OCI-LY1 (cell line): ENCODE data around the gene MAPT.

Experiments
- CTCF ChIP-seq: fragments of 200-600 bp; sonication (generic), shearing (Covaris generic); IDR thresholded peaks from 2 replicates; pipeline ENCODE4 v1.5.1; 2017; ENCODE audit warnings: mild to moderate bottlenecking, antibody characterized with exemption, low read length, moderate library complexity, mixed read lengths
- EZH2 ChIP-seq: fragments of 200-600 bp; sonication (generic), shearing (Covaris generic); IDR thresholded peaks from 2 replicates; pipeline ENCODE4 v1.8.0; 2017; ENCODE audit warnings: borderline replicate concordance, mixed run types, mild to moderate bottlenecking, antibody characterized with exemption, low read length, moderate library complexity, mixed read lengths

GRCh38 chr17:45965812-45966211 is 71.5 kb downstream of the MAPT start:
- TF ChIP-seq CTCF (no peak), EZH2 (no peak)
